Stimulated activated memory B cell treated with anti-CD40 and anti-IgM and Interleukin-4, amounts not matched to agents 10 μg/mL and 1 μg/mL and 100 μg/mL, for 72 hours (primary cell): Measurements from ENCODE around the gene NLRP7.
A peak's percentile ranks its signal among the peaks of the same experiment; 100 is the strongest.
"Not testable (repeated sequence)": the region's sequence is repeated elsewhere in the genome, so short reads cannot be mapped to it uniquely, and the experiment has no call there.

Experiments used
- ATAC-seq: fragments of 150-1000 bp; cut with Tn5 transposase; 2 replicates; pipeline ENCODE4 v1.10.0; 2021
- H3K27ac Mint-ChIP-seq: one replicate; pipeline ENCODE4 v1.8.0; 2022; ENCODE audit warnings: mild to moderate bottlenecking, mixed read lengths
- H3K27me3 Mint-ChIP-seq: one replicate; pipeline ENCODE4 v1.8.0; 2022; ENCODE audit warnings: mixed read lengths
- H3K36me3 Mint-ChIP-seq: one replicate; pipeline ENCODE4 v1.8.0; 2022; ENCODE audit warnings: mixed read lengths
- H3K4me1 Mint-ChIP-seq: one replicate; pipeline ENCODE4 v1.8.0; 2022; ENCODE audit warnings: mixed read lengths
- H3K4me3 Mint-ChIP-seq: one replicate; pipeline ENCODE4 v1.8.0; 2022; ENCODE audit warnings: mild to moderate bottlenecking, moderate library complexity, mixed read lengths
- H3K9me3 Mint-ChIP-seq: one replicate; pipeline ENCODE4 v1.8.0; 2022; ENCODE audit warnings: mixed read lengths

NLRP7 gene

GRCh38 chr19:54943772-54944361, 3.5 kb downstream of the NLRP7 start:
- not testable (repeated sequence) for H3K27me3 Mint-ChIP-seq, ATAC-seq, H3K4me3 Mint-ChIP-seq, H3K27ac Mint-ChIP-seq, H3K9me3 Mint-ChIP-seq, H3K4me1 Mint-ChIP-seq, H3K36me3 Mint-ChIP-seq

DNA sequence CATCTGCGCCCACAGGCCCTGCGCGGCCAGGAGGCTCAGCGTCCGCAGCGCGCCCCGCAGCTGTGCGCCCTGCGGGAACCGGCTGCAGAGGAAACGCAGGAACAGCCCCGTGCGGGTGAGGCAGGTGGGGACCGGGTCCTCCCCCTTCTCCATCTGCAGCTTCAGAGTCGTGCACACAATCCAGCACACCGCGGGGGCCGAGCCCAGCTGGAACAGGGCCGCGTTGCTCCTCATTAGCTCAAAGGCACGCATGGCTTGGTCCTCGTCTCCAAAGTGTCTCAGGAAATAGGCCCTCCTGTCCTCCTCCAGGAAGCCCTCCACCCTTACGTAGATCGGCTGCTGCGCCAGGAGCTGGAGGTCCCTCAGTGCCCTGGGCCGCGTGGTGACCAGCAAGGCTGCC, 7.8 kb downstream of the NLRP7 start:
- H3K27ac Mint-ChIP-seq, H3K9me3 Mint-ChIP-seq, H3K27me3 Mint-ChIP-seq, H3K4me3 Mint-ChIP-seq, H3K36me3 Mint-ChIP-seq: not testable (repeated sequence)
- H3K4me1 Mint-ChIP-seq, result peaks cover 12% of the 10 kb centered on the region
- ATAC-seq, result peak; percentile 27

GRCh38 chr19:54938906-54939305, 8.4 kb downstream of the NLRP7 start:
- no peak overlapping the region for H3K4me3 Mint-ChIP-seq
- H3K27me3 Mint-ChIP-seq, result no peaks in the 10 kb centered on the region
- H3K36me3 Mint-ChIP-seq, result no peaks in the 10 kb centered on the region
- no peak for ATAC-seq
- peaks cover 12% of the 10 kb centered on the region for H3K4me1 Mint-ChIP-seq
- no peak overlapping the region for H3K27ac Mint-ChIP-seq
- no peaks in the 10 kb centered on the region for H3K9me3 Mint-ChIP-seq

DNA sequence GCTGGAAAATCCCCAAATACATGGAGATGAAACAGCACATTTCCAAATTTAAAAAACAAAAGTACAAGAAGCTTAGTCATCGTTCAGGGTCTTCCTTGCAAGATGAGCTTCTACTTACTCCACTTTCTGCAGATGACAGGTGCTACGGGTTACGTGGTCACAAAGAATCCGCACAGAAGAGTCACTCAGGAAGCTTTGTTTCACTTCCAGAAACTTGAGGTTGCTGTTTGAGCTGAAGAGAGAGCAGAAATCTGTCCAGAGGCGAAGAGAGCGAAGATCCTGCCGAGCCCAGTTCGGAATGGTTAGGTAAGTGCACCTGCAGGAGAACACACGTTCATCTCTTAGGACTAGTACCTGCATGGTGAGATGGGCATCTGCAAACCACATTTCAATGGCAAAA, 9.4 kb downstream of the NLRP7 start:
- no peaks in the 10 kb centered on the region for H3K9me3 Mint-ChIP-seq
- ATAC-seq, result peak; percentile 84
- no peak overlapping the region for H3K27ac Mint-ChIP-seq
- no peak overlapping the region for H3K4me3 Mint-ChIP-seq
- peaks cover 12% of the 10 kb centered on the region for H3K4me1 Mint-ChIP-seq
- H3K36me3 Mint-ChIP-seq, result no peaks in the 10 kb centered on the region
- no peaks in the 10 kb centered on the region for H3K27me3 Mint-ChIP-seq

GRCh38 chr19:54928299-54928698, 19.0 kb downstream of the NLRP7 start:
- H3K36me3 Mint-ChIP-seq, result peaks cover 12% of the 10 kb centered on the region
- H3K9me3 Mint-ChIP-seq, result peaks cover 7% of the 10 kb centered on the region
- no peak overlapping the region for H3K4me3 Mint-ChIP-seq

DNA sequence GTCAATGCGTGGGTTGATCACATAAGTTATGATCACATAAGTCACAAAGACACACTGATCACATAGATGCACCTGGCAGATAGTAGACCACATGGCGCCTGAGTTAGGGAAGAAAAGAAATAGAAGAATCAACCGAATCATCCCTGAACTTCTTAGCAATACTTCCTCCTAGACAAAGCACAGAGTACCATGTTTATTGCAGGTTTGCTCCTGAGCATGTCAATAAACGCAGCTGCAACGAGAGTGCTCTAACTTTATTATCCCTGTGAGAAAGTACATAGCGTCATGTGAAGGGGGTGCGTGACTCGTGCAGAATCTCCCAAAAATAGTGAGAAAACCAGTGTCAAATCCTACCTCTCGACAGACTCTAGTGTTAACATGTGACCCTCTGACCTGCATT, 24.1 kb downstream of the NLRP7 start:
- H3K27ac Mint-ChIP-seq, result no peak overlapping the region
- no peaks in the 10 kb centered on the region for H3K4me1 Mint-ChIP-seq
- no peak overlapping the region for H3K4me3 Mint-ChIP-seq
- H3K9me3 Mint-ChIP-seq, result peaks cover 8% of the 10 kb centered on the region
- H3K36me3 Mint-ChIP-seq, result peaks cover 4% of the 10 kb centered on the region
- H3K27me3 Mint-ChIP-seq, result peaks cover 10% of the 10 kb centered on the region
- no peak for ATAC-seq

More at GRCh38 chr19:54928299-54928698, 19.0 kb downstream of the NLRP7 start:
- no peak overlapping the region for H3K27ac Mint-ChIP-seq
- H3K27me3 Mint-ChIP-seq, result peaks cover 9% of the 10 kb centered on the region
- H3K4me1 Mint-ChIP-seq, result no peaks in the 10 kb centered on the region
- no peak for ATAC-seq

DNA sequence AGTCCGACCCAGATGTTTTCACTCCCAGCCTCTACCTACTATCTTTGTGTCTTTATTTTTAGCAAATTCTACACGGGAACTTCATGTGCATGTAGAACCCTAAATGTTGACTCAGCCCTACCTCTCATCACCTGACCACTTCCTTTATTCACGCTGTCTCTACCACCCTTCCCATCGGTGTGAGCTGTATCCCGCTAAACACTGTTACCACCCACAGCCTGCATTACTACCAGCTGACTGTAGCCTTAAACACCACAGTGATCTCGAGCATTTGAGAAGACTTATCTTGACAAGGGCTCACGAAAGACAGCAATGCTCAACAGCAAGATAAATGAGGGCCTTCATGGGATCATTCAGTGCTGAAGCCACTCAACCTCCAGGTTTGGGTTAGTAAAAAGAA, 26.2 kb downstream of the NLRP7 start:
- peaks cover 5% of the 10 kb centered on the region for H3K9me3 Mint-ChIP-seq
- H3K27me3 Mint-ChIP-seq, result peaks cover 28% of the 10 kb centered on the region
- H3K4me3 Mint-ChIP-seq, result no peak overlapping the region
- ATAC-seq, result no peak
- peaks cover 5% of the 10 kb centered on the region for H3K4me1 Mint-ChIP-seq
- H3K36me3 Mint-ChIP-seq, result peaks cover 4% of the 10 kb centered on the region
- H3K27ac Mint-ChIP-seq, result no peak overlapping the region

GRCh38 chr19:54919646-54920563, 27.4 kb downstream of the NLRP7 start:
- not testable (repeated sequence) for H3K9me3 Mint-ChIP-seq, ATAC-seq, H3K27ac Mint-ChIP-seq, H3K36me3 Mint-ChIP-seq, H3K4me1 Mint-ChIP-seq, H3K4me3 Mint-ChIP-seq
- H3K27me3 Mint-ChIP-seq, result peaks cover 39% of the 10 kb centered on the region

DNA sequence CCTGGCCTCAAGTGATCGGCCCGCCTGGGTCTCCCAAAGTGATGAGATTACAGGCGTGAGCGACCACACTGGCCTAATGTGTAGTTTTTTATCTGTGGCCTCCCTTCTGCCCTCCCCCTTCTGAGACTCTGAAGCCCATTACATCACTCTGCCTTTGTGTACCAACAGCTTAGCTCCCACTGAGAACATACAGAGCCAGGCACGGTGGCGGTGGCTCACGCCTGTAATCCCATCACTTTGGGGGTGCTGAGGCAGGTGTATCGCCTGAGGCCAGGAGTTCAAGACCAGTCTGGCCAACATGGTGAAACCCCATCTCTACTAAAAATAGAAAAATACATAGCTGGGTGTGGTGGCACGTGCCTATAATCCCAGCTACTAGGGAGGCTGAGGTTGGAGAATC, 28.8 kb downstream of the NLRP7 start:
- Mint-ChIP-seq H3K4me1 (peaks cover 5% of the 10 kb centered on the region), H3K36me3 (peaks cover 4% of the 10 kb centered on the region), H3K9me3 (peaks cover 3% of the 10 kb centered on the region), H3K4me3 (no peak overlapping the region), H3K27ac (no peak overlapping the region), H3K27me3 (peaks cover 45% of the 10 kb centered on the region)
- ATAC-seq, result no peak

DNA sequence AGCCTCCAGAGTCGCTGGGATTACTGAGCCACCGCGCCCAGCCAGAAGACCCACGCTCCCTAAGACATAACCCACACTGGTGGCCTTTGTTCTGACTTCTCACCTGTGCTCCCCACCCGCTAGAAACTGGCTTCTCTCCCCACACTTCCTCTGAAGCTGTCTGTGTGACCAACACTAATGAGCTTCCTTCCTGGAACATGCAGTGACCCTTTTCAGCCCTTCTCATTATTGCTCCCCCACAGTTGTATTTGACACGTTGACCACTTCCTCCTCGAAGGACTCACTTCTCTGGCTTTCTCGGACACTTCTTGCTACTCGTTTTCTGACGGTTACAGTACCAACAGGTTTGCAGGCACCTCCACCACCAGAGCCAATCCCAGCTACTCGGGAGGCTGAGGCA, 30.5 kb downstream of the NLRP7 start:
- Mint-ChIP-seq H3K36me3 (peaks cover 4% of the 10 kb centered on the region), H3K27me3 (peaks cover 61% of the 10 kb centered on the region), H3K4me3 (no peak overlapping the region), H3K9me3 (no peaks in the 10 kb centered on the region), H3K27ac (no peak overlapping the region), H3K4me1 (peaks cover 5% of the 10 kb centered on the region)
- no peak for ATAC-seq

- not testable (repeated sequence) for H3K4me3 Mint-ChIP-seq, H3K9me3 Mint-ChIP-seq, H3K4me1 Mint-ChIP-seq, H3K27ac Mint-ChIP-seq, ATAC-seq, H3K36me3 Mint-ChIP-seq
- H3K27me3 Mint-ChIP-seq, result peaks cover 13% of the 10 kb centered on the region
Observed at GRCh38 chr19:54907899-54908298, 39.4 kb downstream of the NLRP7 start.

DNA sequence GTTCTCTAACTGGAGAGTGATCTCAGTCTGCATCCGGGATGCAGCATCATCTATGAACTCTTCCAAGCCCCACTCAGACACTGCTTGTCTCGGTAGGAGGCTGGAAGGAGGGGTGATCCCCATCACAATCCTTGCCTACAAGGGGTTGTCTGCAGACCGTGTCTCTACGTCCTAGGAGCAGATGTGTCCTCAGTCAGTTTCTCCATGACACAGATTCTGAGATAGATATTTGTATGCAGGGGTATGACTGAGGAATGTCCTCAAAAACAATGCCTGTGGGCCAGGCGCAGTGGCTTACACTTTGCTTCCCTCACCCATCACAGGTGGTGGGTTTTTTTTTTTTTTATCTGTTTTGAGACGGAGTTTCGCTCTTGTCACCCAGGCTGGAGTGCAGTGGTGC, 40.5 kb downstream of the NLRP7 start:
- no peak overlapping the region for H3K4me3 Mint-ChIP-seq
- peaks cover 3% of the 10 kb centered on the region for H3K27me3 Mint-ChIP-seq
- H3K27ac Mint-ChIP-seq, result no peak overlapping the region
- ATAC-seq, result no peak
- H3K36me3 Mint-ChIP-seq, result no peaks in the 10 kb centered on the region
- no peaks in the 10 kb centered on the region for H3K4me1 Mint-ChIP-seq
- H3K9me3 Mint-ChIP-seq, result peaks cover 7% of the 10 kb centered on the region

GRCh38 chr19:54905803-54906511, 41.4 kb downstream of the NLRP7 start, which contains the start of gene NCR1:
Gene NCR1 (plus strand): TSS chr19:54906148. CDS start chr19:54906188, 40 bp downstream.
- Mint-ChIP-seq H3K4me3 (no peak within 1 kb of the TSS), H3K36me3 (no peaks in the 10 kb centered on the region), H3K4me1 (no peaks in the 10 kb centered on the region), H3K27ac (no peak within 1 kb of the TSS), H3K9me3 (peaks cover 7% of the 10 kb centered on the region), H3K27me3 (no peaks in the 10 kb centered on the region)
- ATAC-seq, result no peak

GRCh38 chr19:54905421-54905802, 41.9 kb downstream of the NLRP7 start:
- H3K27ac Mint-ChIP-seq, result no peak overlapping the region

GRCh38 chr19:54904261-54904660, 43.1 kb downstream of the NLRP7 start:
- H3K27ac Mint-ChIP-seq, ATAC-seq, H3K36me3 Mint-ChIP-seq, H3K4me1 Mint-ChIP-seq, H3K4me3 Mint-ChIP-seq, H3K9me3 Mint-ChIP-seq: not testable (repeated sequence)
- peaks cover 12% of the 10 kb centered on the region for H3K27me3 Mint-ChIP-seq

More at GRCh38 chr19:54905421-54905802, 41.9 kb downstream of the NLRP7 start:
- ATAC-seq, result no peak
- peaks cover 3% of the 10 kb centered on the region for H3K9me3 Mint-ChIP-seq
- no peak overlapping the region for H3K4me3 Mint-ChIP-seq
- H3K36me3 Mint-ChIP-seq, result no peaks in the 10 kb centered on the region
- H3K4me1 Mint-ChIP-seq, result no peaks in the 10 kb centered on the region
- peaks cover under 1% of the 10 kb centered on the region for H3K27me3 Mint-ChIP-seq
